HG03378 (cell line): ENCODE data around the gene MRM1.

ENCODE experiments used
- ATAC-seq: cut with Tn5 transposase; IDR thresholded peaks from one replicate; pipeline ENCODE4 v1.9.1; 2021; ENCODE audit warnings: mild to moderate bottlenecking, moderate library complexity; ENCODE audit not compliant: unreplicated experiment

The MRM1 gene

GRCh38 chr17:36601303-36602029 is at the start of gene MRM1:
Gene MRM1, plus strand, starts transcription at chr17:36601583. Its CDS starts 228 bp downstream, at chr17:36601811.
- ATAC-seq, result peak; percentile 62

- ATAC-seq, result no peak
Observed at GRCh38 chr17:36553459-36553858, 47.9 kb upstream of the MRM1 start.

- no peak for ATAC-seq
Observed at GRCh38 chr17:36566081-36566480, 35.3 kb upstream of the MRM1 start.

- ATAC-seq, result no peak
Observed at GRCh38 chr17:36575028-36575427, 26.4 kb upstream of the MRM1 start.

- ATAC-seq, result no peak
Observed at GRCh38 chr17:36576793-36577192, 24.6 kb upstream of the MRM1 start.

- no peak for ATAC-seq
Observed at GRCh38 chr17:36578671-36579070, 22.7 kb upstream of the MRM1 start.

GRCh38 chr17:36583787-36584186 is 17.6 kb upstream of the MRM1 start:
- ATAC-seq, result no peak

- no peak for ATAC-seq
Observed at GRCh38 chr17:36586138-36586537, 15.2 kb upstream of the MRM1 start.

GRCh38 chr17:36590082-36590481 is 11.3 kb upstream of the MRM1 start:
- ATAC-seq, result no peak

- no peak for ATAC-seq
Observed at GRCh38 chr17:36591434-36592315, 9.7 kb upstream of the MRM1 start, which contains the start of gene DHRS11. Gene DHRS11, plus strand, starts transcription at chr17:36591879. Its CDS starts 131 bp downstream, at chr17:36592010.

GRCh38 chr17:36592316-36592715 is 9.1 kb upstream of the MRM1 start:
- ATAC-seq, result no peak

- no peak for ATAC-seq
Observed at GRCh38 chr17:36592716-36593321, 8.6 kb upstream of the MRM1 start.

- no peak for ATAC-seq
Observed at GRCh38 chr17:36593656-36594316, 7.6 kb upstream of the MRM1 start.

- no peak for ATAC-seq
Observed at GRCh38 chr17:36594626-36595401, 6.6 kb upstream of the MRM1 start.

- ATAC-seq, result no peak
Observed at GRCh38 chr17:36597226-36597625, 4.2 kb upstream of the MRM1 start.

- no peak for ATAC-seq
Observed at GRCh38 chr17:36597866-36598777, 3.3 kb upstream of the MRM1 start.

GRCh38 chr17:36598951-36599401 is 2.4 kb upstream of the MRM1 start:
- no peak for ATAC-seq

GRCh38 chr17:36599546-36600250 is 1.7 kb upstream of the MRM1 start:
- no peak for ATAC-seq
